ENCODE results near the gene SMPD1. TPM values are rescaled to one million over a fixed set of nuclear protein-coding genes. Genes with fewer than 3 reads are reported as not detected.

The SMPD1 gene
- 11.0 and 17.5 TPM in 2 replicates for total RNA-seq

GRCh38 chr11:6389905-6390717, at the start of gene SMPD1:
Gene SMPD1 (plus strand): TSS chr11:6390474. CDS start chr11:6390599, 125 bp downstream.

DNA sequence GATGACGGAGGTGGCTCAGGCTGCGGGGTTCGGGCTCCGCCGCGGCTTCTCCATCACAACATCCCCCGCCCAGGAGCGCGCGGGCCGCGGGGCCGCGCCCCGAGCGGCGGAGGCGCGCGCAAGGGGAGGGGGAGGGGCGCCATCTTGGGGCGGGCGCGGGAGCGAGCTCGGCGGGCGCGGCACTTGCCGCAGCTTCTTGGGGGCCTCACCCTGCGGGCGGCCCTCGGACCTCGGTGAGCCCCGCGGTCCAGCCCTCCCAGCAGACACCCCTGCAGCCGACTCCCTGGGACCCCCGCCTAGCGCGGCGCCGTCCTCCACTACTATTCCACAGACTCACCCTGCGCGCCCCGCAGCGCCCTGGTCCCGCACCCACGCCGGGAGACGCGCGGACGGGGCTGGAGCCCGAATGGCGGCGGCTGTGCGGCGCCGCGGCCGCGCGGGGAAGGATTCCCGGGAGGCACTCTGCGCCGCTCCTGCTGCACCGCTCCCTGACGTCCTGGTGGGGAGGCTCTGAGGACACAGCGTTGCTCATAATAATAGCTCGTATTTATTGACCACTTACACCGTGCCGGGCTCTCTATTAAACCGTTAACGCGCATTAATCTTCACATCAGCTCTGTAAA, 28.8 kb downstream of the SMPD1 start, which contains the start of gene APBB1:
TSS of gene APBB1 (minus strand) at position 86 of the 623 bp plus-strand sequence. CDS start 7,747 bp downstream, outside the sequence.

DNA sequence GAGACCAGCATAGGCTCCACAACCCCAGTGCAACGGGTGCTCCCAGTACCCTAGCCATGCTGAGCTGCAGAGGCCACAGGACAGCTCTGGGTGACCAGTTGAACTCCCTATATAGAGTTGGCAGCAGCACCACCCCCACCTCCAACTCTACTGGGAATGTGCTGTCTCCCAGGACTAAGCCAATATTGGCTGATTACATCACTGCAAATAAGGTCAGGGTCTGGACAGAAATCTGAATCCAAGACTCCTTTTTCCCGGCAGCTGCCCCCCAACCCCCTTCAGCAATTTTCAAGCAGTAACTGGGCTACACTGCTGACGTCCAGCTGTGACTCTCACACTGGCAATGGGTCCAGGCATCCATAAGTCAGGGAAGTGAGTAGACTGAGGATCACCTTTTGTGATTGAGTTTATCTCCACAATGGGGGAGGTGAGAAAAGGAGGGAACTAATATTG, 50.7 kb downstream of the SMPD1 start, which contains the start of gene HPX:
TSS of gene HPX (minus strand) at position 82 of the 453 bp plus-strand sequence. CDS start at position 58, 24 bp downstream.

Other genes with a start within 250 kb of the SMPD1 start
- not detected in 2 replicates for gene OR52B2, start 220.1 kb upstream of the SMPD1 start, total RNA-seq
- not detected in 2 replicates for gene OR52W1, start 191.2 kb upstream of the SMPD1 start, total RNA-seq
- gene C11orf42, start 184.9 kb upstream of the SMPD1 start, total RNA-seq: not detected in 2 replicates
- gene FHIP1B, start 155.8 kb upstream of the SMPD1 start, total RNA-seq: 6.2 and 8.4 TPM in 2 replicates
- under 0.01 TPM in 1 of 2 replicates, not detected in the other for gene CNGA4, start 151.4 kb upstream of the SMPD1 start, total RNA-seq
- gene CCKBR, start 130.6 kb upstream of the SMPD1 start, total RNA-seq: not detected in 2 replicates
- gene CAVIN3, start 70.0 kb upstream of the SMPD1 start, total RNA-seq: 135 and 389 TPM in 2 replicates
- gene APBB1, start 28.6 kb downstream of the SMPD1 start, total RNA-seq: 46.1 and 47.3 TPM in 2 replicates
- not detected in 2 replicates for gene HPX, start 50.5 kb downstream of the SMPD1 start, total RNA-seq
- 15.6 and 18.8 TPM in 2 replicates for gene TRIM3, start 83.5 kb downstream of the SMPD1 start, total RNA-seq
- 51.2 and 56.5 TPM in 2 replicates for gene ARFIP2, start 90.9 kb downstream of the SMPD1 start, total RNA-seq
- 28.4 and 38.7 TPM in 2 replicates for gene TIMM10B, start 91.0 kb downstream of the SMPD1 start, total RNA-seq
- 1.3 and 3.3 TPM in 2 replicates for gene DNHD1, start 106.8 kb downstream of the SMPD1 start, total RNA-seq
- 10.7 and 15.8 TPM in 2 replicates for gene RRP8, start 213.1 kb downstream of the SMPD1 start, total RNA-seq
- gene ILK, start 213.3 kb downstream of the SMPD1 start, total RNA-seq: 122 and 162 TPM in 2 replicates
- 20.1 and 33.5 TPM in 2 replicates for gene TAF10, start 221.7 kb downstream of the SMPD1 start, total RNA-seq
- gene TPP1, start 228.9 kb downstream of the SMPD1 start, total RNA-seq: 48.1 and 60.3 TPM in 2 replicates